Loucy (cell line): Measurements from ENCODE around the gene C22orf15.

Source experiments
- EZH2phosphoT487 ChIP-seq: fragments of 200-600 bp; IDR thresholded peaks from 2 replicates; pipeline ENCODE4 v1.6.1; 2018; ENCODE audit warnings: antibody characterized with exemption, mild to moderate bottlenecking, moderate library complexity, borderline replicate concordance
- TF ChIP-seq, protein P1 (sequence below): fragments of 200-600 bp; sonication (generic); conservative IDR thresholded peaks from 2 replicates; pipeline ENCODE4 v1.5.1; 2014; ENCODE audit warnings: mild to moderate bottlenecking, antibody characterized with exemption, low read length

DNA sequence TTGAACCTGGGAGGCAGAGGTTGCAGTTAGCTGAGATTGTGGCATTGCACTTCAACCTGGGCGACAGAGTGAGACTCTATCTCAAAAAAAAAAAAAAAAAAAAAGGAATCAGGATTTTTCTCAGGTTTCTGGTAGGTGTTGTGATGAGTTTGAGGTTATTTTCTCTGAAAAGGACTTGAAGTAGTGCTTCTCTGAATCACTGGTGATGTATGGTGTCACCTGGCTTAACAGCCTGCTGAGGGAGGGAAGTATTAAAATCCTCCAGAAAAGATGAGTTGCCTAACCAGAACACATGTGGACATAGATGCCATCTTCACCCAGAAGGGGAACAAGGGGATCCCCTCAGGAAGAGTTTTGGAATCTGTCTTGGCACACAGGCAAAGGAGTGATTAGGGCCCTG is 44.0 kb downstream of the C22orf15 start:
- TF ChIP-seq, protein P1, sequence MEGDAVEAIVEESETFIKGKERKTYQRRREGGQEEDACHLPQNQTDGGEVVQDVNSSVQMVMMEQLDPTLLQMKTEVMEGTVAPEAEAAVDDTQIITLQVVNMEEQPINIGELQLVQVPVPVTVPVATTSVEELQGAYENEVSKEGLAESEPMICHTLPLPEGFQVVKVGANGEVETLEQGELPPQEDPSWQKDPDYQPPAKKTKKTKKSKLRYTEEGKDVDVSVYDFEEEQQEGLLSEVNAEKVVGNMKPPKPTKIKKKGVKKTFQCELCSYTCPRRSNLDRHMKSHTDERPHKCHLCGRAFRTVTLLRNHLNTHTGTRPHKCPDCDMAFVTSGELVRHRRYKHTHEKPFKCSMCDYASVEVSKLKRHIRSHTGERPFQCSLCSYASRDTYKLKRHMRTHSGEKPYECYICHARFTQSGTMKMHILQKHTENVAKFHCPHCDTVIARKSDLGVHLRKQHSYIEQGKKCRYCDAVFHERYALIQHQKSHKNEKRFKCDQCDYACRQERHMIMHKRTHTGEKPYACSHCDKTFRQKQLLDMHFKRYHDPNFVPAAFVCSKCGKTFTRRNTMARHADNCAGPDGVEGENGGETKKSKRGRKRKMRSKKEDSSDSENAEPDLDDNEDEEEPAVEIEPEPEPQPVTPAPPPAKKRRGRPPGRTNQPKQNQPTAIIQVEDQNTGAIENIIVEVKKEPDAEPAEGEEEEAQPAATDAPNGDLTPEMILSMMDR: no peak
- no peak for TF ChIP-seq EZH2phosphoT487
